HepG2 (cell line): Measurements from ENCODE around the gene RAI14. TPM values are rescaled to one million over a fixed set of nuclear protein-coding genes. Genes with fewer than 3 reads are reported as not detected.

Source experiments
- ATAC-seq: fragments of 200-7000 bp; cut with Tn5 transposase; 3 replicates; pipeline ENCODE4 v1.9.1; 2020; ENCODE audit warnings: mild to moderate bottlenecking, moderate library complexity
- BruUV-seq: library from RNA; stranded (reverse); fragments of 400-500 nt; replicated peaks from 2 replicates; lab custom pipeline; 2021; lab: Mats Ljungman, UMichigan
- CTCF ChIA-PET: fragments of 300-600 bp; formaldehyde crosslinking; extraction: SDS; loops from one replicate; lab custom pipeline; 2021; ENCODE audit warnings: low total read pairs, inconsistent platforms, low intra/inter-chr PET ratio; lab: Yijun Ruan, JAX
- POLR2A ChIA-PET: fragments of 350-600 bp; sonication (Branson Sonifier 250); formaldehyde crosslinking; loops from one replicate; lab custom pipeline; 2020; ENCODE audit warnings: antibody characterized with exemption, inconsistent platforms; lab: Yijun Ruan, JAX
- DNase-seq: peaks from one replicate; pipeline ENCODE4 v3.0.0-alpha.2; 2015; ENCODE audit warnings: low spot score
- FAIRE-seq: peaks from 3 replicates; lab custom pipeline; 2011; peaks lifted over from hg19 to GRCh38; lab: Jason Lieb, UNC
- H2AFZ ChIP-seq: one replicate; pipeline ENCODE4 v1.6.1; 2011; ENCODE audit warnings: low read length, inconsistent platforms
- H3K27ac ChIP-seq: fragments of 300-600 bp; 3 replicates; pipeline ENCODE4 v1.8.0; 2011; ENCODE audit warnings: mixed run types, mild to moderate bottlenecking, mixed read lengths, low read length, inconsistent platforms; ENCODE audit not compliant: insufficient read depth; ENCODE audit errors: extremely low read length
- H3K27me3 ChIP-seq, 2 experiments: fragments of 200-600 bp in 1 of 2; 2 replicates in 1 of 2; 3 replicates in 1 of 2; pipeline versions ENCODE4 v1.6.0 to v1.8.0; 2011; ENCODE audit warnings: low read length in 2 of 2, mild to moderate bottlenecking in 2 of 2, moderate library complexity in 2 of 2, inconsistent platforms in 1 of 2; ENCODE audit not compliant: insufficient read depth in 2 of 2, control insufficient read depth in 1 of 2
- H3K36me3 ChIP-seq, 2 experiments: fragments of 200-600 bp in 1 of 2; replicated peaks in 1 of 2; 2 replicates in 1 of 2; 3 replicates in 1 of 2; pipeline versions ENCODE4 v1.5.1 to v1.8.0; 2011; ENCODE audit warnings: low read length in 2 of 2, inconsistent platforms in 1 of 2; ENCODE audit not compliant: insufficient read depth in 2 of 2, control insufficient read depth in 1 of 2
- H3K4me1 ChIP-seq: 2 replicates; pipeline ENCODE4 v1.5.1; 2012; ENCODE audit warnings: low read length, inconsistent platforms; ENCODE audit not compliant: insufficient read depth
- H3K4me2 ChIP-seq: 2 replicates; pipeline ENCODE4 v1.6.0; 2011; ENCODE audit warnings: low read depth, low read length, inconsistent platforms
- H3K4me3 ChIP-seq, 3 experiments: fragments of 200-600 bp in 1 of 3; sonication (generic), shearing (Covaris generic) in 1 of 3; replicated peaks in 1 of 3; 2 replicates each; pipeline ENCODE4 v1.5.1; 2011 to 2016; ENCODE audit warnings: low read length in 3 of 3, inconsistent platforms in 2 of 3, low read depth in 2 of 3, mild to moderate bottlenecking in 2 of 3, control low read depth in 1 of 3, mixed read lengths in 1 of 3; ENCODE audit not compliant: insufficient read depth in 1 of 3
- H3K79me2 ChIP-seq: one replicate; pipeline ENCODE4 v1.6.1; 2011; ENCODE audit warnings: low read length, inconsistent platforms; ENCODE audit not compliant: insufficient read depth
- H3K9ac ChIP-seq: 2 replicates; pipeline ENCODE4 v1.6.0; 2011; ENCODE audit warnings: mild to moderate bottlenecking, low read depth, low read length, inconsistent platforms; ENCODE audit not compliant: insufficient read depth
- H3K9me3 ChIP-seq: 2 replicates; pipeline ENCODE4 v1.5.1; 2012; ENCODE audit warnings: mild to moderate bottlenecking, low read length
- H4K20me1 ChIP-seq: 2 replicates; pipeline ENCODE4 v1.6.0; 2011; ENCODE audit warnings: inconsistent platforms, mild to moderate bottlenecking, low read length, moderate library complexity; ENCODE audit not compliant: insufficient read depth
- GABPB1 ChIP-seq: IDR thresholded peaks from 2 replicates; pipeline ENCODE4 v1.6.1; 2016; ENCODE audit warnings: mild to moderate bottlenecking, missing genetic modification reagents, moderate library complexity, missing compliant biosample characterization
- MAFF ChIP-seq: IDR thresholded peaks from 2 replicates; pipeline ENCODE4 v1.6.1; 2011; ENCODE audit warnings: low read depth, low read length, improper control_type of control experiment
- MAFK ChIP-seq, 2 experiments: IDR thresholded peaks in 1 of 2; conservative IDR thresholded peaks in 1 of 2; 2 replicates each; pipeline ENCODE4 v1.6.1; 2011; ENCODE audit warnings: improper control_type of control experiment in 2 of 2, low read length in 2 of 2
- RBM22 ChIP-seq: fragments of 200-400 bp; formaldehyde crosslinking; optimal IDR thresholded peaks from 2 replicates; pipeline ENCODE3; 2017; ENCODE audit warnings: mild to moderate bottlenecking, low read length, moderate library complexity
- SRY ChIP-seq: sonication (generic); formaldehyde crosslinking; IDR thresholded peaks from 2 replicates; pipeline ENCODE4 v1.8.0; 2022; ENCODE audit warnings: mild to moderate bottlenecking, missing genetic modification reagents
- TCF12 ChIP-seq, 2 experiments: fragments of 450-650 bp in 1 of 2; sonication (generic) in 1 of 2; formaldehyde crosslinking in 1 of 2; IDR thresholded peaks; 2 replicates each; pipeline versions ENCODE4 v1.6.1 to v1.8.0; 2017 to 2022; ENCODE audit warnings: antibody characterized with exemption in 1 of 2, mild to moderate bottlenecking in 1 of 2, missing genetic modification reagents in 1 of 2, moderate library complexity in 1 of 2
- ZBTB43 ChIP-seq: sonication (generic); formaldehyde crosslinking; conservative IDR thresholded peaks from 2 replicates; pipeline ENCODE4 v1.4.0; 2020; ENCODE audit warnings: missing genetic modification reagents
- ZFP1 ChIP-seq: IDR thresholded peaks from 2 replicates; pipeline ENCODE4 v1.6.1; 2016
- ZNF256 ChIP-seq: sonication (generic); formaldehyde crosslinking; conservative IDR thresholded peaks from 2 replicates; pipeline ENCODE4 v1.4.0; 2020; ENCODE audit warnings: missing genetic modification reagents
- ZNF414 ChIP-seq: sonication (generic); formaldehyde crosslinking; IDR thresholded peaks from 2 replicates; pipeline ENCODE4 v1.5.0; 2020; ENCODE audit warnings: missing genetic modification reagents
- WGBS: methylation state at CpG from one replicate; pipeline ENCODE4 v1.1.6; 2017; ENCODE audit warnings: low lambda C conversion rate; 5-methylcytosine and 5-hydroxymethylcytosine counted together
- in situ Hi-C: cut with HindIII; loops from 2 replicates; pipeline ENCODE4 v1.10.0; 2017; ENCODE audit warnings: low pct_unique_long_range_greater_than_20kb; ENCODE audit not compliant: extremely low pct_ligation_motif_present
- intact Hi-C: fragments of 100-400 bp; cut with micrococcal nuclease; formaldehyde crosslinking; loops from one replicate; pipeline ENCODE4 v1.10.0; 2022; ENCODE audit not compliant: unreplicated experiment
- polyA plus RNA-seq, 8 experiments: library from polyadenylated mRNA; depleted of rRNA in 3 of 8; stranded (reverse) in 7 of 8; unstranded in 1 of 8; fragments of >200 nt; fragmentation: Illumina TruSeq in 4 of 8; extraction: Trizol in 4 of 8; gene quantifications; 2 replicates each; pipeline versions ENCODE4 v1.2.1 to v1.2.3, GENCODE V29; 2011 to 2016; ENCODE audit warnings: low read depth in 4 of 8, missing spikeins in 1 of 8, mixed read lengths in 1 of 8; ENCODE audit not compliant: insufficient read depth in 1 of 8
- total RNA-seq, 5 experiments: library from RNA; depleted of rRNA; stranded (reverse); fragments of >200 nt; fragmentation: Illumina TruSeq; extraction: Trizol; gene quantifications; 2 replicates each; pipeline ENCODE4 v1.2.3, GENCODE V29; 2016; ENCODE audit warnings: low read depth in 1 of 5

The RAI14 gene
- total and polyA plus RNA-seq, 2 of the 13 experiments (the other 11 are each of a cell fraction or from before 2014, with no cell fraction given) = 12.6 to 18.2 TPM

GRCh38 chr5:34743878-34744277, 87.8 kb downstream of the RAI14 start (continued):
- no peak for TF ChIP-seq ZNF414 (CRISPR knock-in tag)
- TF ChIP-seq ZFP1 (CRISPR knock-in tag) = no peak
- TF ChIP-seq GABPB1 = no peak
- TF ChIP-seq, all 625 proteins: peak for 0

GRCh38 chr5:34748431-34748830, 92.3 kb downstream of the RAI14 start:
- H3K4me2 ChIP-seq = no peak overlapping the region
- no peaks in the 10 kb centered on the region for H4K20me1 ChIP-seq
- H3K9me3 ChIP-seq = no peaks in the 10 kb centered on the region
- no peak overlapping the region for H2AFZ ChIP-seq
- ChIA-PET CTCF (no interaction called here), POLR2A (no interaction called here)
- H3K27ac ChIP-seq = no peak overlapping the region
- no peak for ATAC-seq
- WGBS = 100% methylated on average over 3 of the region's 3 CpGs
- TF ChIP-seq ZBTB43 (no peak), RBM22 (no peak), SRY (no peak), MAFF (peak; percentile 21; the same call in 1 of the 2 replicates), ZNF256 (CRISPR knock-in tag) (no peak), MAFK (conservative IDR thresholded peaks at IDR 0.05 in 1 of 2, IDR thresholded peaks at IDR 0.05 in 1 of 2; ENCODE audit: low read length in 2 of 2) (peak; percentile 40 to 59; a peak in 2 of 4 replicates), TCF12 (IDR thresholded peaks at IDR 0.05) (no peak), TCF12 (CRISPR knock-in tag; IDR thresholded peaks at IDR 0.05) (no peak)
- no peaks in the 10 kb centered on the region for H3K79me2 ChIP-seq
- no peak overlapping the region for H3K9ac ChIP-seq
- H3K27me3 ChIP-seq = no peaks in the 10 kb centered on the region
- BruUV-seq = no TSS peak
- DNase-seq = no peak
- intact Hi-C loops (no loop called here), in situ Hi-C loops (no loop called here)
- H3K36me3 ChIP-seq = no peaks in the 10 kb centered on the region
- H3K4me1 ChIP-seq = peaks cover 17% of the 10 kb centered on the region
- no peak overlapping the region for H3K4me3 ChIP-seq
- no peak for FAIRE-seq
